Measurements from ENCODE around the gene OPTC.

GRCh38 chr1:203492748-203493130, 1.2 kb upstream of the OPTC start:
- no peak for TF ChIP-seq SMARCC2 (IDR thresholded peaks at IDR 0.05)
- TF ChIP-seq JUND (CRISPR knock-in tag; IDR thresholded peaks at IDR 0.05), result no peak

Measured in HepG2 (cell line).